A549 (cell line): ENCODE data around the gene TTC27. TPM values are rescaled to one million over a fixed set of nuclear protein-coding genes. Genes with fewer than 3 reads are reported as not detected.
A peak's percentile ranks its signal among the peaks of the same experiment; 100 is the strongest.

ENCODE experiments used
- ATAC-seq, 2 experiments: fragments of 200-7000 bp in 1 of 2; fragments of >200 bp in 1 of 2; cut with Nextera tagmentation in 1 of 2; cut with Tn5 transposase in 1 of 2; 3 replicates each; pipeline versions ENCODE4 v1.8.0 to v1.9.1; 2018 to 2020; ENCODE audit warnings: mild to moderate bottlenecking in 1 of 2, moderate library complexity in 1 of 2
- CTCF ChIA-PET: fragments of 300-600 bp; sonication (Branson Sonifier 250); formaldehyde crosslinking; extraction: SDS; loops from one replicate; lab custom pipeline; 2021; ENCODE audit warnings: antibody characterized with exemption, inconsistent platforms; lab: Yijun Ruan, JAX
- POLR2A ChIA-PET: fragments of 350-600 bp; formaldehyde crosslinking; extraction: SDS; loops from one replicate; lab custom pipeline; 2021; ENCODE audit warnings: antibody characterized with exemption, inconsistent platforms; lab: Yijun Ruan, JAX
- DNase-seq, 2 experiments: peaks; one replicate each; pipeline versions ENCODE4 v3.0.0 to v3.0.0-alpha.2; 2011 to 2016; ENCODE audit warnings: low read depth in 1 of 2, low spot score in 1 of 2
- FAIRE-seq: peaks from 2 replicates; lab custom pipeline; 2011; peaks lifted over from hg19 to GRCh38; lab: Jason Lieb, UNC
- H3K27ac ChIP-seq, 2 experiments: fragments of >200 bp; sonication (Bioruptor Twin); formaldehyde crosslinking; 3 replicates each; pipeline ENCODE4 v1.5.1; 2016 to 2017
- H3K4me1 ChIP-seq: fragments of >200 bp; sonication (Bioruptor Twin); formaldehyde crosslinking; 3 replicates; pipeline ENCODE4 v1.6.1; 2016
- H3K4me2 ChIP-seq: fragments of >200 bp; sonication (Bioruptor Twin); formaldehyde crosslinking; 3 replicates; pipeline ENCODE4 v1.6.1; 2016
- H3K4me3 ChIP-seq: fragments of >200 bp; sonication (Bioruptor Twin); formaldehyde crosslinking; 3 replicates; pipeline ENCODE4 v1.5.1; 2016
- H3K9me3 ChIP-seq: fragments of >200 bp; sonication (Bioruptor Twin); formaldehyde crosslinking; 3 replicates; pipeline ENCODE4 v1.6.1; 2016
- BCL3 ChIP-seq: fragments of >200 bp; sonication (Bioruptor Twin); formaldehyde crosslinking; IDR thresholded peaks from 3 replicates; pipeline ENCODE4 v1.6.1; 2016
- CBX2 ChIP-seq: fragments of 200-600 bp; sonication (generic); IDR thresholded peaks from 2 replicates; pipeline ENCODE4 v1.6.1; 2016; ENCODE audit warnings: low read depth, mild to moderate bottlenecking, borderline replicate concordance
- CBX8 ChIP-seq: fragments of 200-600 bp; sonication (generic); IDR thresholded peaks from 2 replicates; pipeline ENCODE4 v1.6.1; 2016
- CEBPB ChIP-seq, 2 experiments: fragments of >200 bp in 1 of 2; sonication (Bioruptor Twin) in 1 of 2; formaldehyde crosslinking in 1 of 2; IDR thresholded peaks; 2 replicates each; pipeline ENCODE4 v1.6.1; 2012 to 2016
- CHD2 ChIP-seq: fragments of 150-350 bp; IDR thresholded peaks from 2 replicates; pipeline ENCODE4 v1.6.1; 2014; ENCODE audit warnings: low read length; ENCODE audit not compliant: partially characterized antibody
- E2F6 ChIP-seq: IDR thresholded peaks from 2 replicates; pipeline ENCODE4 v1.6.1; 2012; ENCODE audit warnings: low read depth, borderline replicate concordance
- EHF ChIP-seq: fragments of 250-450 bp; sonication (Bioruptor Pico); IDR thresholded peaks from 2 replicates; pipeline ENCODE4 v1.5.0; 2020; ENCODE audit warnings: mild to moderate bottlenecking
- EP300 ChIP-seq, 2 experiments: fragments of >200 bp; sonication (Bioruptor Twin); formaldehyde crosslinking; IDR thresholded peaks; 2 replicates in 1 of 2; 3 replicates in 1 of 2; pipeline ENCODE4 v1.6.1; 2016 to 2017
- ESRRA ChIP-seq: fragments of 150-350 bp; IDR thresholded peaks from 2 replicates; pipeline ENCODE4 v1.6.1; 2014; ENCODE audit warnings: mild to moderate bottlenecking, low read length, borderline replicate concordance
- FOSB ChIP-seq: fragments of 250-450 bp; sonication (Bioruptor Pico); IDR thresholded peaks from 2 replicates; pipeline ENCODE4 v1.5.0; 2020; ENCODE audit warnings: mild to moderate bottlenecking, moderate library complexity
- HOXA7 ChIP-seq: fragments of 250-450 bp; sonication (Bioruptor Pico); IDR thresholded peaks from 2 replicates; pipeline ENCODE4 v1.5.0; 2020; ENCODE audit warnings: mild to moderate bottlenecking, moderate library complexity
- HOXB5 ChIP-seq: fragments of 250-450 bp; sonication (Bioruptor Pico); IDR thresholded peaks from 2 replicates; pipeline ENCODE4 v1.5.0; 2020; ENCODE audit warnings: mild to moderate bottlenecking, moderate library complexity
- KDM5A ChIP-seq: fragments of 200-600 bp; sonication (generic); IDR thresholded peaks from 2 replicates; pipeline ENCODE4 v1.6.1; 2016; ENCODE audit warnings: antibody characterized with exemption, mild to moderate bottlenecking
- NFE2L2 ChIP-seq: fragments of 150-350 bp; conservative IDR thresholded peaks from 2 replicates; pipeline ENCODE4 v1.6.1; 2014; ENCODE audit warnings: low read length
- NR3C1 ChIP-seq: fragments of >200 bp; sonication (Bioruptor Twin); formaldehyde crosslinking; IDR thresholded peaks from 3 replicates; pipeline ENCODE4 v1.6.1; 2017
- PHF8 ChIP-seq: fragments of 200-600 bp; sonication (generic); IDR thresholded peaks from 2 replicates; pipeline ENCODE4 v1.6.1; 2016; ENCODE audit warnings: low read depth, mild to moderate bottlenecking, antibody characterized with exemption, moderate library complexity, borderline replicate concordance
- POLR2A ChIP-seq: IDR thresholded peaks from 2 replicates; pipeline ENCODE4 v1.6.1; 2012; ENCODE audit warnings: mild to moderate bottlenecking, low read length
- RAD21 ChIP-seq, 2 experiments: fragments of >200 bp in 1 of 2; sonication (Bioruptor Twin) in 1 of 2; formaldehyde crosslinking in 1 of 2; IDR thresholded peaks in 1 of 2; conservative IDR thresholded peaks in 1 of 2; 2 replicates in 1 of 2; 3 replicates in 1 of 2; pipeline ENCODE4 v1.6.1; 2012 to 2018; ENCODE audit warnings: inconsistent platforms in 1 of 2
- RARB ChIP-seq: fragments of 250-450 bp; sonication (Bioruptor Pico); IDR thresholded peaks from 2 replicates; pipeline ENCODE4 v1.8.0; 2021; ENCODE audit warnings: mild to moderate bottlenecking, moderate library complexity
- RFX5 ChIP-seq: fragments of 450-650 bp; IDR thresholded peaks from 2 replicates; pipeline ENCODE4 v1.7.1; 2014; ENCODE audit warnings: antibody characterized with exemption, mild to moderate bottlenecking, moderate library complexity
- SMC3 ChIP-seq: fragments of >200 bp; sonication (Bioruptor Twin); formaldehyde crosslinking; IDR thresholded peaks from 3 replicates; pipeline ENCODE4 v1.6.1; 2018; ENCODE audit warnings: inconsistent platforms
- ZFP36 ChIP-seq: fragments of 450-650 bp; IDR thresholded peaks from 2 replicates; pipeline ENCODE4 v1.6.1; 2014; ENCODE audit warnings: borderline replicate concordance; ENCODE audit not compliant: partially characterized antibody
- ZNF302 ChIP-seq: fragments of 250-450 bp; sonication (Bioruptor Pico); IDR thresholded peaks from 2 replicates; pipeline ENCODE4 v1.9.0; 2021; ENCODE audit warnings: inconsistent platforms, mild to moderate bottlenecking, moderate library complexity
- WGBS: methylation state at CpG from one replicate; pipeline ENCODE4 v1.1.6; 2017; ENCODE audit errors: missing lambda C conversion rate; 5-methylcytosine and 5-hydroxymethylcytosine counted together
- polyA plus RNA-seq, 4 experiments: library from polyadenylated mRNA; depleted of rRNA in 3 of 4; stranded (reverse); fragments of >200 nt; fragmentation: RNase III in 1 of 4; extraction: RNeasy Plus Mini Kit Qiagen cat#74134 plus additional on column Dnase treatment in 1 of 4; gene quantifications; 2 replicates in 3 of 4; 3 replicates in 1 of 4; pipeline ENCODE4 v1.2.3, GENCODE V29; 2011 to 2017
- TF ChIP-seq, protein P1 (sequence below): fragments of 250-450 bp; sonication (Bioruptor Pico); IDR thresholded peaks from 2 replicates; pipeline ENCODE4 v1.5.0; 2021; ENCODE audit warnings: mild to moderate bottlenecking, moderate library complexity, borderline replicate concordance
- TF ChIP-seq, protein P2 (sequence below): IDR thresholded peaks from 2 replicates; pipeline ENCODE4 v1.6.1; 2012

TTC27 gene
- polyA plus RNA-seq, 2 of the 4 experiments (the other 2 are of a cell fraction) = 21.7 to 56.2 TPM

GRCh38 chr2:32641180-32641579 lies 13.3 kb downstream of the TTC27 start (continued):
- TF ChIP-seq, protein P1, sequence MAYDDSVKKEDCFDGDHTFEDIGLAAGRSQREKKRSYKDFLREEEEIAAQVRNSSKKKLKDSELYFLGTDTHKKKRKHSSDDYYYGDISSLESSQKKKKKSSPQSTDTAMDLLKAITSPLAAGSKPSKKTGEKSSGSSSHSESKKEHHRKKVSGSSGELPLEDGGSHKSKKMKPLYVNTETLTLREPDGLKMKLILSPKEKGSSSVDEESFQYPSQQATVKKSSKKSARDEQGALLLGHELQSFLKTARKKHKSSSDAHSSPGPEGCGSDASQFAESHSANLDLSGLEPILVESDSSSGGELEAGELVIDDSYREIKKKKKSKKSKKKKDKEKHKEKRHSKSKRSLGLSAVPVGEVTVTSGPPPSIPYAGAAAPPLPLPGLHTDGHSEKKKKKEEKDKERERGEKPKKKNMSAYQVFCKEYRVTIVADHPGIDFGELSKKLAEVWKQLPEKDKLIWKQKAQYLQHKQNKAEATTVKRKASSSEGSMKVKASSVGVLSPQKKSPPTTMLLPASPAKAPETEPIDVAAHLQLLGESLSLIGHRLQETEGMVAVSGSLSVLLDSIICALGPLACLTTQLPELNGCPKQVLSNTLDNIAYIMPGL (CRISPR knock-in tag) = no peak
- no peak for TF ChIP-seq ZNF302 (CRISPR knock-in tag)

DNA sequence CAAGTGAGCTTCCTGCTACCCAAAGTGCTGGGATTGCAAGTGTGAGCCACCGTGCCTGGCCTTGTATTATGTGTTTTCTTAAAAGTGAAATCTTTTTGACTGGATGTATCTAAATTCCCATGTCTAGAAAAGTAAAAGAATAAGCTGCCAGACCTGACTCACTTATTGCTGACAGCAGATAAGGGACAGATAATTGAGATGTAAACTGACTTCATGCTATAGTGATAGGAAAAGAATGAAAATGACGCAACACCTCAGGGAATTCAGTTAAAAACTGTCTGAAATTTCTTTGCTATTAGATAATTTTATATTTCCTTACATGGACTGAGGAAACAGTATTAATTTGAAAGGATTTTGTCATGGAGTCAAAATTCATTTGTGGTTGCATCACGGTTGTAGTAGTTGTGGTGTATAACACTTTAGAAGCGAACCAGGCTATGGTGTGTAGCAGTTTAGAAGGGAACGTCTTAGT lies 19.4 kb downstream of the TTC27 start:
- FAIRE-seq (no peak), ATAC-seq (no peak; a peak in 1 of 6 replicates), DNase-seq (no peak)
- ChIA-PET POLR2A (no interaction called here), CTCF (interaction anchor here (0.8 to 1.7 kb wide), 2 partner anchors 16 to 725 kb away, joined by 3 read pairs; no protein-coding TSS in a partner anchor)
- Histone ChIP-seq H3K27ac (no peak overlapping the region), H3K4me1 (no peaks in the 10 kb centered on the region), H3K9me3 (no peaks in the 10 kb centered on the region), H3K4me3 (no peak overlapping the region), H3K4me2 (no peak overlapping the region)
- 84% methylated on average over 5 of the region's 5 CpGs for WGBS
- TF ChIP-seq CEBPB (IDR thresholded peaks at IDR 0.05) (0 out of 4 replicates have a peak, but pooled peaks of 1 of the 2 experiments have one; percentile 25), SMC3 (no peak)

DNA sequence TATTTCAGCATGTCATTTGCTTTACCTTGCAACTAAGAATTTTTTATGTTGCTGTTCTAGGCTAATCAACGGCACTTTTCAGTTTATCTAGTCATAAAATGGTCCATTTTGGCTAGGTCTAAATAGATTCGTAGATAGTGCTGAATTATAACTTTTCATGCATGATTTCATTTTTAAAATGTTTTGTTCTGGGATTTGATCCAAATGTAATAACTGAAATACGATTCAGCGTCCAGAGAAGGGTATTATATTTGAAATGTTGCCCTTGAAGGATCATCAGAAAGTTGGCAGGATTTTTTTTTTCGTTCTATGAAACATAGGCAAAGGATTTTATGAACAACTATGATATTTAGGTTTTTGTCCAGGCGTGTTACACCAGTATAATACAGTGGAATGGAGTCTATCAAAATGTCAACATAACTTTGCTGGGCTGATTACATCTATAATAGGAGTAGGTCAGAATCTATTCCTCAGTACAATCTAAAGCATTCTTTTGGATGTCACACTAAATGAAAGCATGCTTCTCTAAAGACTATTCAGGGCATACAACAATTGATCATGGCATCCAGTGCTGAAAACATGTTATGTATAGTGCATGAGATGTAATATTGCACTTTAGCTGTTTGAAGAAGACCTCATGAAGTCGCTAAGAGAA lies 24.8 kb downstream of the TTC27 start:
- no peak for ATAC-seq
- Histone ChIP-seq H3K27ac (no peak overlapping the region), H3K9me3 (no peaks in the 10 kb centered on the region), H3K4me3 (no peak overlapping the region), H3K4me2 (no peak overlapping the region), H3K4me1 (no peaks in the 10 kb centered on the region)
- DNase-seq = no peak
- ChIA-PET POLR2A (no interaction called here), CTCF (interaction anchor here (1.3 kb wide), 1 partner anchor 13 kb away, joined by 4 read pairs; no protein-coding TSS in a partner anchor)
- 82% methylated on average over 7 of the region's 7 CpGs for WGBS
- TF ChIP-seq HOXA7 = no peak
- no peak for TF ChIP-seq FOSB (CRISPR knock-in tag)
- TF ChIP-seq CHD2 = no peak
- TF ChIP-seq RFX5 = no peak
- TF ChIP-seq CBX8 = no peak
- no peak for TF ChIP-seq NR3C1
- no peak for TF ChIP-seq RAD21 (conservative IDR thresholded peaks at IDR 0.05 in 1 of 2, IDR thresholded peaks at IDR 0.05 in 1 of 2)
- TF ChIP-seq PHF8 = no peak
- TF ChIP-seq RARB (CRISPR knock-in tag) = no peak
- TF ChIP-seq BCL3 = no peak
- TF ChIP-seq, protein P1 (CRISPR knock-in tag) = no peak
- FAIRE-seq = no peak

DNA sequence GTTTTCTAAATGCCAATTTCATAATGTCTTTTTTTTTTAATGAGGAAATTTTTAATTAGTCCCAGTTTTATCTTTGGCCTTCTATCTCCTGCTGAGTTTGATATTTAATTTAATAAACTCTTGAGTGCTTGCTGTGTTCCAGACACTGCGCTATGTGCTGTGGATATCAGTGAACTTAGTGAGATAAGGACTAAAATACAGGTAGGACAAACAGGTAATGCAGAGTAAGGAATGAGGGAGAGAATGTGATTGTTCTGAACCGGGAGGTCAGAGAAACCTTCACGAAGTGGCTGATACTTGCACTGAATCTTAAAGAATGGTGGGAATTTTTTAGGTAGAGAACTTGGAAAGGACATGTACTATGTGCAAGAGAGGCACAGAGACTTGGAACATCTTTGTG lies 28.2 kb downstream of the TTC27 start:
- Histone ChIP-seq H3K27ac (no peak overlapping the region), H3K4me1 (no peaks in the 10 kb centered on the region), H3K9me3 (no peaks in the 10 kb centered on the region), H3K4me3 (no peak overlapping the region), H3K4me2 (no peak overlapping the region)
- no peak for FAIRE-seq
- POLR2A ChIA-PET = no interaction called here
- DNase-seq = no peak
- no peak for ATAC-seq
- WGBS = 94% methylated on average over 3 of the region's 3 CpGs
- CTCF ChIA-PET = no interaction called here
- TF ChIP-seq PHF8 = no peak
- no peak for TF ChIP-seq HOXB5 (CRISPR knock-in tag)
- TF ChIP-seq, protein P2, sequence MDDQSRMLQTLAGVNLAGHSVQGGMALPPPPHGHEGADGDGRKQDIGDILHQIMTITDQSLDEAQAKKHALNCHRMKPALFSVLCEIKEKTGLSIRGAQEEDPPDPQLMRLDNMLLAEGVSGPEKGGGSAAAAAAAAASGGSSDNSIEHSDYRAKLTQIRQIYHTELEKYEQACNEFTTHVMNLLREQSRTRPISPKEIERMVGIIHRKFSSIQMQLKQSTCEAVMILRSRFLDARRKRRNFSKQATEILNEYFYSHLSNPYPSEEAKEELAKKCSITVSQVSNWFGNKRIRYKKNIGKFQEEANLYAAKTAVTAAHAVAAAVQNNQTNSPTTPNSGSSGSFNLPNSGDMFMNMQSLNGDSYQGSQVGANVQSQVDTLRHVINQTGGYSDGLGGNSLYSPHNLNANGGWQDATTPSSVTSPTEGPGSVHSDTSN = no peak
- TF ChIP-seq KDM5A = no peak
- no peak for TF ChIP-seq ESRRA
- TF ChIP-seq ZFP36 = no peak
- no peak for TF ChIP-seq E2F6
- no peak for TF ChIP-seq CBX2
- TF ChIP-seq SMC3 = no peak
- TF ChIP-seq EHF (CRISPR knock-in tag) = no peak
- no peak for TF ChIP-seq NFE2L2
- TF ChIP-seq RAD21 (conservative IDR thresholded peaks at IDR 0.05 in 1 of 2, IDR thresholded peaks at IDR 0.05 in 1 of 2) = no peak
- no peak for TF ChIP-seq CBX8
- no peak for TF ChIP-seq NR3C1
- no peak for TF ChIP-seq RARB (CRISPR knock-in tag)
- TF ChIP-seq POLR2A = no peak
- TF ChIP-seq EP300 (IDR thresholded peaks at IDR 0.05) = no peak
